Progenitor cell of endocrine pancreas (in vitro differentiated cells): Measurements from ENCODE around the gene LIPH. TPM values are rescaled to one million over a fixed set of nuclear protein-coding genes. Genes with fewer than 3 reads are reported as not detected.

Experiments
- DNase-seq: peaks from one replicate; pipeline ENCODE4 v3.0.0; 2021; ENCODE audit warnings: low spot score; ENCODE audit not compliant: unreplicated experiment
- H3K27ac Mint-ChIP-seq: 2 replicates; pipeline ENCODE4 v1.8.0; 2021; ENCODE audit warnings: mild to moderate bottlenecking, moderate library complexity, mixed read lengths
- H3K27me3 Mint-ChIP-seq: 2 replicates; pipeline ENCODE4 v1.8.0; 2021; ENCODE audit warnings: mixed read lengths
- H3K36me3 Mint-ChIP-seq: 2 replicates; pipeline ENCODE4 v1.8.0; 2022; ENCODE audit warnings: mixed read lengths; ENCODE audit not compliant: insufficient read depth
- H3K4me1 Mint-ChIP-seq: 2 replicates; pipeline ENCODE4 v1.8.0; 2021; ENCODE audit warnings: low read depth, mixed read lengths
- H3K4me3 Mint-ChIP-seq: 2 replicates; pipeline ENCODE4 v1.8.0; 2021; ENCODE audit warnings: low read depth, mild to moderate bottlenecking, moderate library complexity, mixed read lengths
- H3K9me3 Mint-ChIP-seq: 2 replicates; pipeline ENCODE4 v1.8.0; 2021; ENCODE audit warnings: low read depth, mixed read lengths
- CTCF ChIP-seq: fragments of 200-600 bp; sonication (generic); IDR thresholded peaks from one replicate; pipeline ENCODE4 v1.5.0; 2021; ENCODE audit warnings: antibody characterized with exemption, mild to moderate bottlenecking; ENCODE audit not compliant: unreplicated experiment
- long read RNA-seq: library from polyadenylated mRNA; unstranded; transcript quantifications from one replicate; pipeline ENCODE4 v2.0.0, GENCODE V29; 2020
- total RNA-seq: library from RNA; stranded (reverse); gene quantifications from 2 replicates; pipeline ENCODE4 v1.2.1, GENCODE V29; 2021

The LIPH gene
- total RNA-seq = 0.11 and 0.79 TPM in 2 replicates
- long read RNA-seq, partial matches to known transcripts = 1 of 1 reads
- long read RNA-seq, other reads (novel, unspliced or antisense) = 0 of 1 reads

- peaks cover 5% of the 10 kb centered on the region for H3K4me1 Mint-ChIP-seq
- TF ChIP-seq CTCF = no peak
- H3K9me3 Mint-ChIP-seq = no peaks in the 10 kb centered on the region
- DNase-seq = no peak
- no peak within 1 kb of the TSS for H3K4me3 Mint-ChIP-seq
- no peak within 1 kb of the TSS for H3K27ac Mint-ChIP-seq
- no peaks in the 10 kb centered on the region for H3K27me3 Mint-ChIP-seq
- no peaks in the 10 kb centered on the region for H3K36me3 Mint-ChIP-seq
Measured at GRCh38 chr3:185552358-185552877, at the start of gene LIPH. TSS of gene LIPH (minus strand) at chr3:185552588. CDS start at chr3:185552471, 117 bp downstream.

- Mint-ChIP-seq H3K27ac (no peak overlapping the region), H3K36me3 (peaks cover 12% of the 10 kb centered on the region), H3K27me3 (no peaks in the 10 kb centered on the region), H3K4me1 (no peaks in the 10 kb centered on the region), H3K9me3 (no peaks in the 10 kb centered on the region), H3K4me3 (no peak overlapping the region)
- no peak for DNase-seq
- no peak for TF ChIP-seq CTCF
Measured at GRCh38 chr3:185595526-185595925, 43.1 kb upstream of the LIPH start.

GRCh38 chr3:185594073-185594472, 41.7 kb upstream of the LIPH start:
- TF ChIP-seq CTCF = no peak
- H3K9me3 Mint-ChIP-seq = no peaks in the 10 kb centered on the region
- no peaks in the 10 kb centered on the region for H3K4me1 Mint-ChIP-seq
- no peak for DNase-seq
- H3K36me3 Mint-ChIP-seq = peaks cover 6% of the 10 kb centered on the region
- H3K4me3 Mint-ChIP-seq = no peak overlapping the region
- H3K27me3 Mint-ChIP-seq = no peaks in the 10 kb centered on the region
- H3K27ac Mint-ChIP-seq = no peak overlapping the region

- peak overlapping the region; percentile 94 for H3K4me3 Mint-ChIP-seq
- H3K36me3 Mint-ChIP-seq = no peaks in the 10 kb centered on the region
- H3K27ac Mint-ChIP-seq = peak overlapping the region; percentile 99
- peaks cover 23% of the 10 kb centered on the region for H3K4me1 Mint-ChIP-seq
- H3K27me3 Mint-ChIP-seq = peaks cover 9% of the 10 kb centered on the region
- H3K9me3 Mint-ChIP-seq = no peaks in the 10 kb centered on the region
- TF ChIP-seq CTCF = no peak
- DNase-seq = no peak
Measured at GRCh38 chr3:185586686-185587039, 34.3 kb upstream of the LIPH start.

GRCh38 chr3:185585859-185586685, 33.7 kb upstream of the LIPH start, which contains the start of gene SENP2:
TSS of gene SENP2 (plus strand) at chr3:185586295. CDS start at chr3:185586414, 119 bp downstream.
- H3K9me3 Mint-ChIP-seq = no peaks in the 10 kb centered on the region
- H3K4me3 Mint-ChIP-seq = peak within 1 kb of the TSS; percentile 94
- no peaks in the 10 kb centered on the region for H3K36me3 Mint-ChIP-seq
- peaks cover 23% of the 10 kb centered on the region for H3K4me1 Mint-ChIP-seq
- H3K27me3 Mint-ChIP-seq = peaks cover 9% of the 10 kb centered on the region
- peak; percentile 97 for DNase-seq
- TF ChIP-seq CTCF = no peak
- peak within 1 kb of the TSS; percentile 99 for H3K27ac Mint-ChIP-seq
